Tibial nerve (tissue), 4 donors: ENCODE results near the gene IL17RD. TPM values are rescaled to one million over a fixed set of nuclear protein-coding genes. Genes with fewer than 3 reads are reported as not detected.
A peak's percentile ranks its signal among the peaks of the same experiment; 100 is the strongest.

Experiments
- DNase-seq, 2 donors: peaks; one replicate each; pipeline ENCODE4 v3.0.0-alpha.2; 2019; ENCODE audit warnings: low spot score in 2 of 2
- H3K27ac ChIP-seq, 4 donors: fragments of 200-600 bp; sonication (generic) in 3 of 4; one replicate each; pipeline ENCODE4 v1.5.1; 2017 to 2019; ENCODE audit warnings: mild to moderate bottlenecking in 1 of 4
- H3K27me3 ChIP-seq, 2 donors: fragments of 200-600 bp; sonication (generic) in 1 of 2; one replicate each; pipeline versions ENCODE4 v1.5.1 to v1.6.0; 2017 to 2019
- H3K36me3 ChIP-seq, 3 donors: fragments of 200-600 bp; sonication (generic); one replicate each; pipeline ENCODE4 v1.5.1; 2018 to 2019
- H3K4me1 ChIP-seq, 4 donors: fragments of 200-600 bp; sonication (generic) in 3 of 4; one replicate each; pipeline ENCODE4 v1.5.1; 2017 to 2019
- H3K4me3 ChIP-seq, 4 donors: fragments of 200-600 bp; sonication (generic) in 3 of 4; one replicate each; pipeline ENCODE4 v1.5.1; 2017 to 2019; ENCODE audit warnings: mild to moderate bottlenecking in 1 of 4, moderate library complexity in 1 of 4
- H3K9me3 ChIP-seq, 4 donors: fragments of 200-600 bp; sonication (generic) in 3 of 4; one replicate each; pipeline ENCODE4 v1.5.1; 2017 to 2019
- EP300 ChIP-seq, 2 donors: sonication (generic); formaldehyde crosslinking; IDR thresholded peaks; one replicate each; pipeline ENCODE4 v1.6.1; 2017; ENCODE audit warnings: antibody characterized with exemption in 2 of 2, mild to moderate bottlenecking in 1 of 2
- POLR2A ChIP-seq, 2 donors: fragments of 450-650 bp; IDR thresholded peaks; one replicate each; pipeline ENCODE4 v1.6.1; 2017; ENCODE audit warnings: antibody characterized with exemption in 2 of 2, mild to moderate bottlenecking in 2 of 2, moderate library complexity in 2 of 2
- WGBS, 2 donors: methylation state at CpG; one replicate each; pipeline ENCODE4 v1.1.5; 2018; 5-methylcytosine and 5-hydroxymethylcytosine counted together
- total RNA-seq, 4 donors: library from RNA; depleted of rRNA; stranded (reverse); fragments of >200 nt; gene quantifications; one replicate each; pipeline ENCODE4 v1.1.0, GENCODE V29; 2016
- TF ChIP-seq, protein P1 (sequence below), 5 experiments: fragments of 200-600 bp in 3 of 5; fragments of 450-650 bp in 2 of 5; sonication (generic) in 3 of 5; IDR thresholded peaks; one replicate each; pipeline ENCODE4 v1.5.1; 2016 to 2019; ENCODE audit warnings: antibody characterized with exemption in 5 of 5, mild to moderate bottlenecking in 3 of 5, moderate library complexity in 2 of 5

The IL17RD gene
- total RNA-seq, 4 donors from 2014 or later, result 9.8 to 13.8 (median 10.1) TPM

DNA sequence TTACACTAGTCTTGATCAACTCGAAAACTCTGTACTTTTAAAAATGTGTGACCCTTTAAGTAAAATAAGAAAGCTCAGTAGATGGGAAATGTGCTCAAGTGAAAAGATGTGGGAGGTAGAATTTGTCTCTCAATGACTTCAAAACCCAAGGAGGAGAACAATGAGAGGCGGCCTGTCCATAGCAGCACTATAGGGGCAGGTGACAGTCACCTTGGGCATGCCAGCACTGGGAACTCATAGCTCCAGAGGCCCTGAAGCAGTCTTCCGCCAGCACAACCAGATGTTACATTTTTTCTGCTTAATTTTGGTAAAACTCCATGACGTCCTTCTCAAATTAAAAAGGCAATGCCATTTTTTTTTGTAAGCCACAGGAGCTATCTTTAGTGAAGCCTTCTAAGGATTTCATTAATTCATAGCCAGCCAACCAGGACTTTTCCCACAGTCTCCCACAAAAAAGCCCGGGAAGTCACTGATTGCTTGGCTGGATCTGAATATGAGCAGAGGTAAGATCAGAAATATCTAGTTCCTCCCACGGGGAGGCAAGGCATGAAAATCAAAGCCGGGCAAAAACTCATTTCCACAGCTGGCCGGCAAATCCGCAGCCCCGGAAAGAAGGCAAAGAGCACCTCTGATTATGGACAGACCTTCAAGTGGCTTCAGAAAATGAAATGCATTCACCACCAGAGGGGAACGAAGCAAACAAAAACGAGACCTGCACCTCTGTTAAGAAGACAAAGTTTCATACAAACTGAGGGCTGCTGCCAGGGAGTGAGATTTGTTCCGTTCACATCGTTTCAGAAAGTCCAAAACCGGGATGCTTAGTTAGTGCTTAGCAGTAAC is 10.5 kb downstream of the IL17RD start:
- DNase-seq, result no peak
- TF ChIP-seq, protein P1, sequence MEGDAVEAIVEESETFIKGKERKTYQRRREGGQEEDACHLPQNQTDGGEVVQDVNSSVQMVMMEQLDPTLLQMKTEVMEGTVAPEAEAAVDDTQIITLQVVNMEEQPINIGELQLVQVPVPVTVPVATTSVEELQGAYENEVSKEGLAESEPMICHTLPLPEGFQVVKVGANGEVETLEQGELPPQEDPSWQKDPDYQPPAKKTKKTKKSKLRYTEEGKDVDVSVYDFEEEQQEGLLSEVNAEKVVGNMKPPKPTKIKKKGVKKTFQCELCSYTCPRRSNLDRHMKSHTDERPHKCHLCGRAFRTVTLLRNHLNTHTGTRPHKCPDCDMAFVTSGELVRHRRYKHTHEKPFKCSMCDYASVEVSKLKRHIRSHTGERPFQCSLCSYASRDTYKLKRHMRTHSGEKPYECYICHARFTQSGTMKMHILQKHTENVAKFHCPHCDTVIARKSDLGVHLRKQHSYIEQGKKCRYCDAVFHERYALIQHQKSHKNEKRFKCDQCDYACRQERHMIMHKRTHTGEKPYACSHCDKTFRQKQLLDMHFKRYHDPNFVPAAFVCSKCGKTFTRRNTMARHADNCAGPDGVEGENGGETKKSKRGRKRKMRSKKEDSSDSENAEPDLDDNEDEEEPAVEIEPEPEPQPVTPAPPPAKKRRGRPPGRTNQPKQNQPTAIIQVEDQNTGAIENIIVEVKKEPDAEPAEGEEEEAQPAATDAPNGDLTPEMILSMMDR (IDR thresholded peaks at IDR 0.05), result no peak
- TF ChIP-seq POLR2A (IDR thresholded peaks at IDR 0.05) (no peak), EP300 (IDR thresholded peaks at IDR 0.05) (no peak)
- no peaks in the 10 kb centered on the region for H3K9me3 ChIP-seq
- no peaks in the 10 kb centered on the region for H3K27me3 ChIP-seq
- WGBS, 2 donors, result 58 to 60% methylated on average over 15 of the region's 15 CpGs
- H3K27ac ChIP-seq, result no peak overlapping the region
- H3K4me3 ChIP-seq, result no peak overlapping the region
- H3K36me3 ChIP-seq, result no peaks in the 10 kb centered on the region
- H3K4me1 ChIP-seq, result peaks cover 0 to 57% (median 13%) of the 10 kb centered on the region in 4 donors

DNA sequence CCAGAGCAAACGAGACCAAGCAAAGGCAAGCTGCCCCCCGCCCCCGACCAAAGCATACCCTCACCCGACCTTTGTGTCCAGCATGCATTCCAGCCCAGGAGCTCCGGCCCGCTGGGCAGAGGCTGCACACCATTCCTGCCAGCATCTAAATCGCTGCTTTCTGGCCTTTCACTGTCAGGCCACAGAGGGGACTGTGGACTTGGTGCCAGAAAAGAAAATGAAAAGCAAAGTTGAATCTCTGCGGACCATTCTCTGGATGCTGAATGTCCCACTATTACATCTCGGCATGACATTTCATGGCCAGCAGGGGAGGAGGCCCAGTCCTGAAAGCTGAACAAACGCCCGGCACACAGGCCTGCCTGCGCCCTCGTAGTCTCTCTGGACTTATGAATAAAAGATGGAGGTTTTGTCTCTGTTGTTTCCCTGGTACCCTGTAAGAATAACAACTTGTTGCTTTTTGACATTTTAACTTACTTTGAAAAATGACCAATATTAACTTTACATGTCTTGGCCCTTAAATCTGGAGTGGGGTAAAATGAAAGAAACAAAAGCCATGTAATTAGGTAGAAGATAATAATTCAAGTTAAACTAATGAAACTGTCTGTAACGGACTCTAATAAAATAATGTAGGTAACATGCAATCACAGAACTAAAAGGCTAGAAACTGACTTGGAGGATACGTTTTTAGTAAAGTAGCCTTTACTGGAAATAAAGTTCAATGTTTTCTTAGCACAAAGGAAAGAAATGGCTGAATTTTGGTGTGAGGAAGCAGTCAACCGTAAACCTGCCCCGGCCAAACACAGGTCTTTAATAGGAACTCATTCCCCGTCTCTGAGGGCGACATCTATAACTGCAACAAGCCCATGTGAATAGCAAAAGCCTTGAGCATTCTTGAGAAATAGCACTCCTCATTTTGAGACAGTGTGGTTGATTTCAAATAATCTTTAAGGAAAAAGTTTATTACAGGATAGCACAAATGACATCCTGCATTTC is 12.7 kb downstream of the IL17RD start:
- H3K27ac ChIP-seq, result peak overlapping the region in 3 of 4 donors; percentile 45 to 78 (median 70)
- no peak for DNase-seq
- H3K4me3 ChIP-seq, result peak overlapping the region in 1 of 4 donors; percentile 35
- 35% methylated on average over 17 to 19 of the region's 19 CpGs for WGBS, 2 donors
- no peaks in the 10 kb centered on the region for H3K27me3 ChIP-seq
- H3K4me1 ChIP-seq, result peaks cover 0 to 44% (median 13%) of the 10 kb centered on the region in 4 donors
- H3K36me3 ChIP-seq, result no peaks in the 10 kb centered on the region
- no peaks in the 10 kb centered on the region for H3K9me3 ChIP-seq
- no peak for TF ChIP-seq POLR2A (IDR thresholded peaks at IDR 0.05)
- TF ChIP-seq, protein P1 (IDR thresholded peaks at IDR 0.05), result peak in 3 of 5 experiments; percentile 11 to 38 (median 28)

DNA sequence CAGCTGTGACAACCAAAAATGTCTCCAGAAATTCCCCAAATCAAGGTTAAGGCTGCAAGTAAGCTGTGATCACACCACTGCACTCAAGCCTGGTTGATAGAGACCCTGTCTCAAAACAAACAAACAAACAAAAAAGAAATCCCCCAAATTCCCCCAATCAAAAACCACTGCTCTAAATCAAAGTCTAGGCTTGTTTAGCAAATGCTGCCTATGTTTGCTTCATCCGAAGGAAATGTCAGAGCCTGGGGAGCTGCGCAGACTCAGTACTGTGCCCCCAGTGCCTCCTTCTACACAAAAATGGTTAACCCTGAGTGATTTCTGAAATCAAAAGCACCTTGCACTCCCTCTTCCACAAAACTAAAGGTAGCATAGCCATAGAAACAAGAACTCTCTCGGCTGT is 13.4 kb downstream of the IL17RD start:
- Histone ChIP-seq H3K4me3 (peak overlapping the region in 1 of 4 donors; percentile 35), H3K27me3 (no peaks in the 10 kb centered on the region), H3K9me3 (no peaks in the 10 kb centered on the region), H3K4me1 (peaks cover 0 to 44% (median 13%) of the 10 kb centered on the region in 4 donors), H3K36me3 (no peaks in the 10 kb centered on the region), H3K27ac (peak overlapping the region in 3 of 4 donors; percentile 45 to 78 (median 70))
- TF ChIP-seq POLR2A (IDR thresholded peaks at IDR 0.05) (no peak), EP300 (IDR thresholded peaks at IDR 0.05) (no peak)
- TF ChIP-seq, protein P1 (IDR thresholded peaks at IDR 0.05), result no peak
- WGBS, 2 donors, result 34 to 35% methylated on average over 3 of the region's 3 CpGs
- DNase-seq, result no peak

DNA sequence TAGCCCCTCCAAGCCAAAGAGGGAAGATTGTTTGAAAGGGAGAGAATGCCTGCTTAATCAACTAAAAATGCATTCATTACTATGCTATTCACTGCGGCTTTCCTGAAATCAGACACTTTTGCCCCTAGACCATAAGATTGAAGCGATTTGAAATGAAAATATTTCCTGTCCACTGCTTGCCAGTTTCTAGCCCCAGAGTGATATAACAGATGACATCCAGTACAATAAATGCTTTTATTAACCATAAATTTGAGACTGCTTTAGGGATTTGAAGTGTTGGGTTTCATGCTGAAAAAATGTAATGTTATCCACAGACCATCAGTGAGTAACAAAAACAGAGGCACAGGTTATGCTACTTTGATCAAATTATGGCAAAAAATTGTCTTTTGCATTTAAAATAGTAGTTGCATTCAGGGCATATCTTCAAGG is 14.1 kb downstream of the IL17RD start:
- WGBS, 2 donors, result 15 to 25% methylated on average over 2 of the region's 2 CpGs
- Histone ChIP-seq H3K27ac (peak overlapping the region in 2 of 4 donors; percentile 35 to 78), H3K4me1 (peaks cover 0 to 44% (median 13%) of the 10 kb centered on the region in 4 donors), H3K4me3 (no peak overlapping the region), H3K36me3 (no peaks in the 10 kb centered on the region), H3K27me3 (no peaks in the 10 kb centered on the region), H3K9me3 (no peaks in the 10 kb centered on the region)
- TF ChIP-seq POLR2A (IDR thresholded peaks at IDR 0.05) (no peak), EP300 (IDR thresholded peaks at IDR 0.05) (no peak)
- TF ChIP-seq, protein P1 (IDR thresholded peaks at IDR 0.05), result no peak
- no peak for DNase-seq
